Lower lobe of right lung (tissue), 2 donors: ENCODE measurements around the gene EGR2. TPM values are rescaled to one million over a fixed set of nuclear protein-coding genes. Genes with fewer than 3 reads are reported as not detected.

Experiments used
- ATAC-seq, 2 donors: fragments of 200-7000 bp; cut with Tn5 transposase; one replicate each; pipeline ENCODE4 v1.9.1; 2020 to 2022; ENCODE audit warnings: mild to moderate bottlenecking in 2 of 2, moderate library complexity in 2 of 2
- DNase-seq: peaks from one replicate; pipeline ENCODE4 v3.0.0-alpha.2; 2020
- H3K27ac ChIP-seq: fragments of 200-600 bp; one replicate; pipeline ENCODE4 v1.8.0; 2022
- H3K27me3 ChIP-seq: fragments of 200-600 bp; one replicate; pipeline ENCODE4 v1.8.0; 2022; ENCODE audit warnings: low read depth
- H3K36me3 ChIP-seq: fragments of 200-600 bp; one replicate; pipeline ENCODE4 v1.8.0; 2022; ENCODE audit warnings: mild to moderate bottlenecking
- H3K4me1 ChIP-seq: fragments of 200-600 bp; one replicate; pipeline ENCODE4 v1.8.0; 2022
- H3K4me3 ChIP-seq: fragments of 200-600 bp; one replicate; pipeline ENCODE4 v1.8.0; 2022; ENCODE audit warnings: mild to moderate bottlenecking
- H3K9me3 ChIP-seq: fragments of 200-600 bp; one replicate; pipeline ENCODE4 v1.8.0; 2022
- intact Hi-C: fragments of 100-400 bp; cut with DNase I; formaldehyde crosslinking; loops from one replicate; pipeline ENCODE4 v1.11.0; 2022
- total RNA-seq: library from RNA; stranded (reverse); fragmentation: NEBNext Ultra II Directional; extraction: Animal tissue kit (Norgen Biotek cat#: 25700); gene quantifications from one replicate; pipeline ENCODE4 v1.2.1, GENCODE V29; 2021
- TF ChIP-seq, protein P1 (sequence below): fragments of 200-600 bp; IDR thresholded peaks from one replicate; pipeline ENCODE4 v1.8.0; 2022; ENCODE audit warnings: antibody characterized with exemption, mild to moderate bottlenecking
- donor health status: DM: no; HTN: yes; CAD: no; lungs with severe emphysema.

The EGR2 gene
- total RNA-seq, 1 donor from 2014 or later: 45.6 TPM

- DNase-seq: no peak
- Histone ChIP-seq H3K9me3 (no peaks in the 10 kb centered on the region), H3K36me3 (no peaks in the 10 kb centered on the region), H3K4me3 (no peak overlapping the region), H3K27me3 (no peaks in the 10 kb centered on the region), H3K27ac (no peak overlapping the region), H3K4me1 (no peaks in the 10 kb centered on the region)
- no peak for ATAC-seq
- TF ChIP-seq, protein P1, sequence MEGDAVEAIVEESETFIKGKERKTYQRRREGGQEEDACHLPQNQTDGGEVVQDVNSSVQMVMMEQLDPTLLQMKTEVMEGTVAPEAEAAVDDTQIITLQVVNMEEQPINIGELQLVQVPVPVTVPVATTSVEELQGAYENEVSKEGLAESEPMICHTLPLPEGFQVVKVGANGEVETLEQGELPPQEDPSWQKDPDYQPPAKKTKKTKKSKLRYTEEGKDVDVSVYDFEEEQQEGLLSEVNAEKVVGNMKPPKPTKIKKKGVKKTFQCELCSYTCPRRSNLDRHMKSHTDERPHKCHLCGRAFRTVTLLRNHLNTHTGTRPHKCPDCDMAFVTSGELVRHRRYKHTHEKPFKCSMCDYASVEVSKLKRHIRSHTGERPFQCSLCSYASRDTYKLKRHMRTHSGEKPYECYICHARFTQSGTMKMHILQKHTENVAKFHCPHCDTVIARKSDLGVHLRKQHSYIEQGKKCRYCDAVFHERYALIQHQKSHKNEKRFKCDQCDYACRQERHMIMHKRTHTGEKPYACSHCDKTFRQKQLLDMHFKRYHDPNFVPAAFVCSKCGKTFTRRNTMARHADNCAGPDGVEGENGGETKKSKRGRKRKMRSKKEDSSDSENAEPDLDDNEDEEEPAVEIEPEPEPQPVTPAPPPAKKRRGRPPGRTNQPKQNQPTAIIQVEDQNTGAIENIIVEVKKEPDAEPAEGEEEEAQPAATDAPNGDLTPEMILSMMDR: no peak
- intact Hi-C loops: no loop called here
Measured at GRCh38 chr10:62769574-62770242, 46.5 kb downstream of the EGR2 start.

- H3K9me3 ChIP-seq: no peaks in the 10 kb centered on the region
- no peaks in the 10 kb centered on the region for H3K4me1 ChIP-seq
- intact Hi-C loops: no loop called here
- no peak overlapping the region for H3K4me3 ChIP-seq
- H3K27ac ChIP-seq: no peak overlapping the region
- H3K27me3 ChIP-seq: no peaks in the 10 kb centered on the region
- no peak for DNase-seq
- no peaks in the 10 kb centered on the region for H3K36me3 ChIP-seq
- peak; percentile 56 to 64 for ATAC-seq
- TF ChIP-seq, protein P1: no peak
Measured at GRCh38 chr10:62766386-62766785, 49.8 kb downstream of the EGR2 start.

DNA sequence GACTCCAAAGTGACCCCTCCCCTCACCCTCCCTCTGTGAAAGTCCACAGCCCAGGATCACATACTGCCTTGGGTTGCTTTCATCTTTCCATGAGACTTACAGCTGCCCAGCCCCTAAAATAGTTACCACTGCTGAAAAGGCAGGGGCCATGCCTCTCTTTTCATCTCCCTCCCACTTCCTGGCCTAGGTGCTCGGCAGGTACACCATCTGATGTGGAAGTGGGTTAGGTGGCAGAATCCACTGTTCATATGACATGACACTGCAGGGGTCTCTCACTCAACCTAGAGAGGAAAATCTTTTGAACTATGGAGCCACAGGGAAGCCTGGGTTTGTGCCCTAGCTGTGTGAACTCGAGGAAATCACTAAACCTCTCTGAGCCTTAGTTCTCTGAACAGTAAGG lies 50.4 kb downstream of the EGR2 start:
- intact Hi-C loops: no loop called here
- no peak overlapping the region for H3K27ac ChIP-seq
- DNase-seq: no peak
- no peak for ATAC-seq
- no peak overlapping the region for H3K4me3 ChIP-seq
- no peaks in the 10 kb centered on the region for H3K4me1 ChIP-seq
- H3K27me3 ChIP-seq: no peaks in the 10 kb centered on the region
- no peaks in the 10 kb centered on the region for H3K9me3 ChIP-seq
- TF ChIP-seq, protein P1: no peak
- H3K36me3 ChIP-seq: no peaks in the 10 kb centered on the region

DNA sequence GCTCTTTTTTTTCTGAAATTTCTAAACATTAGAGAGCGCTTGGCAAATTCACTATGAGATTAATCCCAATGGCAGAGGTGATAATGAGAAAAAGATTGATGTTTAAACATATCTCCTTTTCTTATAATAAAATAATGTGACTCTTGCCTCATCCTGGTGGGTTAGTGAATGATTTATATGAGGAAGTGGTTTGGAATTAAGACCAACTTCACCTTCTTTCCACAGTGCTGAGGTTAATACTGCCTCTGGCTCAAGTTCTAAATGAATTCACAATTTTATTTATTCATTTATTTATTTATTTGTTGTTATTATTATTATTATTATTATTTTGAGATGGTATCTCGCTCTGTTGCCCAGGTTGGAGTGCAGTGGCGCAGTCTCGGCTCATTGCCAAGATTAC lies 52.2 kb downstream of the EGR2 start:
- no peaks in the 10 kb centered on the region for H3K4me1 ChIP-seq
- no peaks in the 10 kb centered on the region for H3K36me3 ChIP-seq
- intact Hi-C loops: no loop called here
- H3K9me3 ChIP-seq: no peaks in the 10 kb centered on the region
- no peak overlapping the region for H3K4me3 ChIP-seq
- ATAC-seq (no peak), DNase-seq (no peak)
- TF ChIP-seq, protein P1: no peak
- no peaks in the 10 kb centered on the region for H3K27me3 ChIP-seq
- H3K27ac ChIP-seq: no peak overlapping the region

DNA sequence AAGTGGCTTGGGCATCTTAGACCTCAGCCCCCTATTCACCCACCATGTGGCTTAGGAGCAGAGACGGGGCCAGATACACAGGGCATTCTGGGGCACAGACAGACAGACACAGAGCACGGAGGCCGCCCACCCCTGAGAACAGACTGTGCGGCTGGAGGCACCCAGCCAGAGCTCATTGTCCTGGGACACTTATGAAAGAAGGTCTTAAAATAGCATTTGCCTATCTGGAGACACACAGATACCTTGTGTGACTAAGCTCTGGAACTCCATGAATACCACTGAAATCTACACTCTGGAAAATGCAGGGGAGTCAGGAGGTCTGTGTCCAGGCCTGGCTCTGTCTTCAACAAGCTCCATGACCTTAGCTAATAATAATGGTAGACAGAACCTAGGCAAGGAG lies 53.0 kb downstream of the EGR2 start:
- Histone ChIP-seq H3K27me3 (no peaks in the 10 kb centered on the region), H3K9me3 (no peaks in the 10 kb centered on the region), H3K4me3 (no peak overlapping the region), H3K27ac (no peak overlapping the region), H3K4me1 (no peaks in the 10 kb centered on the region), H3K36me3 (no peaks in the 10 kb centered on the region)
- DNase-seq: no peak
- no peak for ATAC-seq
- TF ChIP-seq, protein P1: no peak
- intact Hi-C loops: no loop called here

Other genes starting within 250 kb of the EGR2 start
- gene ADO, start 11.6 kb downstream of the EGR2 start, total RNA-seq: 16.3 TPM